DMS53 (cell line): Measurements from ENCODE around the gene SMIM12.
A peak's percentile ranks its signal among the peaks of the same experiment; 100 is the strongest.
"Not testable (repeated sequence)": the region's sequence is repeated elsewhere in the genome, so short reads cannot be mapped to it uniquely, and the experiment has no call there.

ENCODE experiments used
- DNase-seq: peaks from one replicate; lab custom pipeline; 2025; lab: John Stamatoyannopoulos, UW

Gene SMIM12

DNA sequence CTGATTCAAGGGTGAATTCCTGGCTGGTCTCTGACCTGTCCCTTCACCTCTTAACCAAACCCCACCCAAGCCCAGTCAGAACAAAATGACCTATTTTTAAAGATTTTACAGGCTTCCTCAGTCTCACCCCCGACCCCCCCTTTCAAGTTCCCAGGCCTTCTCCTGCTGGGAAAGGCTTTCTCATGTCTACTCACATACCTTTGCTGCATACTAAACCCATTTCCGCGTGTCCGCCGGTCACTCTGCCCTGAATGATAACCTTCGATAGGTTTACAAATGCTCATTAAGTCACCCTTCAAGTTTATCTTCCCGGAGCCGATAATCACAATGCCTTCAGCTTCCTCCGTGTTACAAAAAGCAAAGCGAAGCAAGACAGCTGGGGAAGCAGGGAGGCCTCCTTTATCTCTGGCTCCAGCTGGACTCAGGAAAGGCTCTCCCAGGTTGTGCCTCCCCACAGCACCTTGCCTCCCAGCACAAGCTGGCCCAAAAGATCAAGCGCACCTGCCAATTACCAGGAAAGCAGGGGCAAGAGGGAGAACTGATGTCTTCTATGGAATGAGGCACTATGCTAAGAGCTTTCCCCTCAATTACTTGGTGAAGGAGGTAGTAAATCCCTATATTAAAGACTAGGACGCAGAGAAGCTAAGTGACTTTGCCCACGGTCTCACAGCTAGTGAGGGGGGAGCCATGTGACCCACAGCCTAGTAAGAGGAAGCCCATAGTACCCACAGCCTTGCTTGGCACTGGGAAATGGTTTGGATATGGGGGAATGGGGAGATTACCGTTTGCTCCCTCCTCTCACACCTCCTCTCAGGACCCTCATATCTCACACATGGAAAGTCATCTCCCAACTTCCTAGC lies 15.9 kb downstream of the SMIM12 start:
- no peak for DNase-seq

DNA sequence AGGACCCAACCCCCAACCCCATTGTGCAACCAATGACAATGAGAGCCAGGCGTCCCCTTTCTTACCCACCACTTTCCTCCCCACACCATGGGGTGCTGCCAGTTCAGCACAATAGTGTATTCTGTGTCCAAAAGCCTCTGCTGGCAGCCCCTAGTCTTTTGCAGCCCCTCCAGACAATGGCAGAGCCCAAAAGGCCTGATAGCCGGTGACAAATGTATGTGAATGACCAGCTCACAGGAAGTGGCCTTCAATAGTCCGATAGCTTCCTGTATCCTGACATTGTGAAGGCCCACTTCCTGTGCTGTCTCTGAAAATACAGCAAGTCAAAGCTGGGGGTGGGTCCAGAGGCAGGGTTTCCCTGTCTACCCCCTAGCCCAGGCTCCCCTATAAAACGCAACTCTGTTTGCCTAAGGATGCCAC lies 16.6 kb downstream of the SMIM12 start:
- DNase-seq = no peak

DNA sequence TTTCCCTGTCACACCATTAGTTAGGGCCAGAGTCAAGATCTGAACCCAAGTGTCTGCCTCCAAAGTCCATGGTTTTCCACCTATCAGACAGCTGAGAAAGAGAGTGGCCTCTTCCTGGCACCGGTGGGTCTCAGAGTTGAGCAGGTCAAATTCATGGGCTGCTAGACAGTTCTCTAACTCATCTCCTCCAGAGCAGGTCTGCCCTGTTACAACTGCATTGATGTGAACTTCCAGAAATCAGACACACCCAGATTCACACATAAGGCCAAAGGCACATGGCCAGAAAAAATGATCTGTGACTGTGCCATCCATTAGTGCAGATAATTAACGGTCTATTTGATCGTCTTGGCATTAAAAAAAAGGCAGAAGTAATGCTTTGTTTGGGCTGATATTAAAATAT lies 17.5 kb downstream of the SMIM12 start:
- no peak for DNase-seq

DNA sequence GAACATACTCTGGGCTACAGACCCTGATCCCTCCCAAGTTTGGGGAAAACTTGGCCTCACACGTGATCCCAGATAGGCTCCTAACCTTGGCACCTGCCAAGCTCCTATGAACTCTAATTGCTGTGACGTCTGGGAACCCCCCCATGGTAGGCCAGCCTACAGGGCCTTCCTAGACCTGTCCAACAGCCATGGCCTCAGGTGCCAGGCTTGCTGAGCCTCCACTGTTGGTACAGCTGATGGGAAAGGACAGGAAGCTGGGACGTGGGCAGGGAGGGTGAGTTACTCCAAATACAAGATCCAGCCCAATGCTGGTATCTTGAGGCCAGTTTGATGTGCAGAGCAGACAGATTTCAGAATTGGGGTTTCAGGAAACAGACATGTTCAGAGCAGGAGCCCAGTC lies 19.1 kb downstream of the SMIM12 start:
- no peak for DNase-seq

DNA sequence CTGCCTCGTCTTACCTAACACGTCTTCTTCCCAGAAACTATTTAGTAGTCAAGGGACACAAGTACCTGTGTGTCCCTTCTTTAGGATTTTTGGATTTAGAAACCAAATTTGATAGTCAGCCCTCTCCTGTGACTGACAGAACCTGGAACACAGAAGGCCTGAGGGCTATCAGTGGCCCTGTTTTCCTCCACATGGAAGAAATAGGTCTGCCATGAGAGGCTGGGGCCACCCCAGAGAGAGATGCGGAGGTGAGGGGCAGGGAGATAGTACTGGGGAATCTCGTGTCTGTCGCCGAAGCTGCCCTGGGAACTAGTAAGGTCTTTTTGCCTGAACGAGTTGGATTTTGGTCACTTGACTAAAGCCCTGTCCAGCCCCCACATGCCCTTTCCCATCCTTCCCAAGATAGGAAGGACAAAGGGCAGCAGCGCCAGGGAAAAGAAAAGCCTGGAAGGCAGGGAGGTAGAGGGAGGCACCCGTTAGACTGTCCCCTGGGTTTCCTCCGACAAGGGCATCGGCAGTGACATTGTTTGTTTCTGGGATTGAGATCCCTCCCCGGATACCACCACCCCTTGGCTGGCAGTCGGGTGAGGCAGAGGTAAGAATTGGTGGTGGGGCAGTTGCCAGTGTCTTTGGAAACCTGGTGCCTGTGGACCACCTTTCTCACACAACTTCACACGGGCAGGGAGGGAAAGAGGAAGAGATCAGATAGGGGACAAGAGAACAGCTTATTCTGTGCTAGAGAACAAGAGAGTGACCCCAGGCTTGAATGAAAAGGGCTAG lies 19.8 kb downstream of the SMIM12 start:
- DNase-seq = no peak

DNA sequence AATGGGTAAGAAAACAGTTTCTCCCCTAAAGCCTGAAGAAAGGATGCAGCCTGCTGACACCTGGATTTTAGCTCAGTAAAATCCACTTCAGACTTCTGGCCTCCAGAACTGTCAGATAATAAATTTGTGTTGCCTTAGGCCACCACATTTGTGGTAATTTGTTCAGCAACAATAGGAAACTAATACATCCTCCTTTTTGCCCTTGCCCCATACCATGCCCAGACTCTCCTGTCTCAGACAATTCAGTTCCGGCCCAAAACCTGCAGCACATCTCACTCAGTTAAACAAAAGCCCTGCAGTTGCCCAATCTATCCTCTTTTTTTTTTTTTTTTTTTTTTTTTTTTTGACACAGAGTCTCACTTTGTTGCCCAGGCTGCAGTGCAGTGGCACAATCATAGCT lies 25.8 kb downstream of the SMIM12 start:
- no peak for DNase-seq

DNA sequence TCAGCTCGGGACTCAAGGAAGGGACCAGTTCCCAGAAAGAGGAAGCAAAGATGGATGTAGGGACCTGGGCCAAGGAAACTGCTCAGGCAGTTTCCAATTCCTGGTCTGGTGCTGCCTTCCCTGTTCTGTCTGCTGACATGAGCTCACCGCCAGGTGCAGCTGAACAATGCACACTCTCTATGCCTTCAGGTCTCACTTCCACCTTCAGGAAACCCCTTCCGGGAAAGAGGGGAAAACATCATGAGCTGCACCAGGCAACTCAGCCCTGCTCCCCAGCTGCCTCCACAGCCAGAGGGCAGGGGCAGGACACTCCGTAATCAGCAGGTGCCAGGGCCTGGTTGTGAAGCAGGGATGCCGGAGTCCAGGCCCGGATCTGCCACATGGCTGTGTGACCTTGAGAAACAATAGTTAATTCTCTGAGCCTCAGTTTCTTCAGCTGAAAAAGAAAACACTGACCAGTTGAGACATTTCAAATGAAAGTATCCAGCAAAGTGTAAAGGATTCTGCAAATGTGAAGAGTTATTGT lies 27.8 kb downstream of the SMIM12 start:
- DNase-seq = peak; percentile 56

DNA sequence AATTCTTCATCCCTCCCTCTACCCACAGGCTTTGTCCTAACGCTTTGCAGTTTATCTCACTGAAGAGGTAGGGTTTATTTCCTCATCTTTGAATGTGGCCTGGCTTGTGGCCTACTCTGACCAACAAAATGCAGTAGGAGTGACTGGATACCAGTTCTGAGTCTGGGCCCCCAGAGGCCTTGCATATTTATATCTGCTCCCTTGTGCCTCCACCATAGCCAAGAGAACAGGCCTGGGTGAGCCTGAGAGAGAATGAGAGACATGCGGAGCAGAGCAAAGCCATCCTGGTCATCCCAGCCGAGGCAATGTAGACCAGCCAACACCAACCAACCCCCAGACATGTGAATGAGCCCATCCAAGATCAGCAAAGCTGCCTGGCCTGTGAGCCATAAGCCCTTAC lies 30.3 kb downstream of the SMIM12 start:
- no peak for DNase-seq

DNA sequence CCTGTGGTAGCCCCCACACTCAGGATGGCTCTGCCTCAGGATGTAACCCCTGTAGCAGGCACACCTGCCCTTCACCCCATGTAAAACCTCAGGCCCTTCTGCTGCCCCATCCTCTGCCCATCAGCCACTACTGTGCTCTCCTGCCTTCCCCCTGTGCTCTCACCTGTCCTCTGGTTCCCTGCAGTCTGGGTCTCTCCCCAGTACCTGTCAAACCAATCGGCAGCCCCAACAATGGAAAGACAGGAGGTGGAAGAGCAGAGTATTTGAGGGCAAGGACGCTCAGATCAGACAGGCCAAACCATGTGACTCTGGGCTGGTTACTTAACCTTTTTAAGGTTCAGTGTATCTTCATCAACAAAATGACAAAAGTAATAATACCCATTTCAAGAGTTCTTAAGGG lies 30.9 kb downstream of the SMIM12 start:
- no peak for DNase-seq

DNA sequence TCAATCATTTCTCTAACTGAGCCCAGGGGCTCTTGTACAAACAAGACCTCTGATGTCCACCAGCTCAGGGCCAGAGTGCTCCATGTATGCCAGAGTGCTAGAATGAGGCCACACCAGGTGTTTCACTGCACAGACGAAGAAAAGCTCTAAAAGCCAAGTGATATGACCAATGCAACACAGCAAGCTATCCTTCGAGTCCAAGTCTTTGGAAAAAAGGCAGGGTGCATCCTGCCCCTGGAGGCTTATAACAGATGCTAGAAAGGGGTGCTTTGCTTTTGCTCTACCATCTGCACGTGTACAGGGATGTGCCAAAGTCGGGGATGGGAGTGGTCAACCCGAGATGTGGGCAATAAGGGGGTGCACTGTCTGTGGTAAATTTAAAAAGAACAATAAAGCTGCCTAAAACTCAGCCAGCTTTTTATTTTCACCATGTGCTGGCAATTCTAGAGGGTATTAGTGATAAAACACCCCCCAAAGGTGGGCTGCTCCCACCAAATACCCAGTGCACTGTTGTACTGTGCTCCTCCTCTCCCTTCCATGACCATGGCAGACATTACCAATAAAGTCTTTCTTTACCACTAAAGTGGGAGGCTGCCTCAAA lies 32.1 kb downstream of the SMIM12 start:
- no peak for DNase-seq

DNA sequence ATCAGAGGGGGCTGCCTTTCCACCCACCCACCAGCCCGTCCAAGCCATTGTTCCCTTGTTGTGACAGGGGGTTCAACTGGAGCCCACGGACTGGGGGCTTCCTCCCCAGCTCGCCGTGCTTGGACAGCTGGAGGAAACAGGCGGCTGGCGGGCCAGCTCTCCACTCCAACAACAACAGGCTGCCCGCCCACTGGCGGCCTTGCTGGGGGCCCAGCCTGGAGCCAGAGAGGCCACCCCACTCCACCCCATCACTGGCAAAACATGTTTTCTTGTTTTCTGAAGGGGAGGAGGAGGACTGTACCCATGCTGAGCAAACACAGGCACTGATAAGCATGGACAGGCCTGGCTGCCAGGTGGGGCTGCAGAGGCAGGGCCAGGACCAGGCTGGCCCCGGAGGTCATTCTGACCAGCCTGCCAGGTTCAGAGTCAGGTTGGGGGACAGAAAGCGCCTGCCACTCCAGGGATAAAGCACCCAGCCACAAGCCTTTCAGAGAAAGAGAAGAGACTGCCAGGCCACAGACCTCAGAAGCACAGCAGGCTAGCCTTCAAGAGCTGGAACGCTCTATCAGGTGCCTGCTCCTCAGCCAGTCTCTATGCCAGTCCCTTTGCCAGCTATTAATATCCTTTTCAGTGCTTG lies 34.0 kb downstream of the SMIM12 start:
- DNase-seq = no peak

DNA sequence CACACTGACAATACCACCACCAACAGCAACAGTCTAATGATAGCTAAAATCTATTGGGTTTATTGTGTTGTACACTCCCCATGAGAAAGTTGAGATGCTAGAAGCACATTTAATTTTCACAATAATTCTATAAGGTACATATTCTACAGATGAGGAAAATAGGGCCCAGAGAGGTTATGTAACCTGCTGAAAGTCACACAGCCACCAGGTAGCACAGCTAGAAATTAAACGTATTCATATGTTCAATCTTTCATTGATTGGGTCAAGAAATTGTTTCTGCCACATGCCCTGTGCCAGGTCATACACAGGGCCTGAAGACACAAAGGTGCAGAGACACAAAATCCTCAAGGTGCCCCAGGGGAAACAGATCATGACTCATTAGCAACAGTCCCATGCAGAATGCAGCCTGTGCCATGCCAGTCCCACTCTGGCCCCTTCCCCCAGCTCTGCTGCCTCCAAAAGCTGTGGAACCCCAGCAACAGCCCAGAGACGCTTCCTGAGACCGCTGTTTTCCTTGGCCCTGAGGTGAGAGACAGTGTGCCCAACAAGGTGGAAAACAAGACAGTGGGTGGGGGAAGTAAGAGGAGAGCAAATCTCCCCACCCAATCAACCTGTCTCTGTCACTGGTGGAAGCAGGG lies 34.6 kb downstream of the SMIM12 start:
- no peak for DNase-seq

DNA sequence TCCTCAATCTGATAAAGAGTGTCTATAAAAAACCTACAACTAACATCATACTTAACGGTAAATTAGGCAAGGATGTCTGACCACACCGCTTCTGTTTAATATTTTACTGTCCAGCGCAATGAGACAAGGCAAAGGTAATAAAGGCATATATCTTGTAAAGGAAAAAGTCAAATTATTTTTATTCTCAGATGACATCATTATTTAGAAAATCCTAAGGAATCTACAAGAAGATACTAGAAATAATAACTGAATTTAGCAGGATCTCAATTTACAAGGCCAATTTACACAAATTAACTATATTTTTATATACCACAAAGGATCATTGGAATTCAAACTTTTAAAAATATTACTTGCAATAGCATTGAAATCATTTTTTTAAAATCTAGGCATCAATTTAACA lies 37.3 kb downstream of the SMIM12 start:
- no peak for DNase-seq

DNA sequence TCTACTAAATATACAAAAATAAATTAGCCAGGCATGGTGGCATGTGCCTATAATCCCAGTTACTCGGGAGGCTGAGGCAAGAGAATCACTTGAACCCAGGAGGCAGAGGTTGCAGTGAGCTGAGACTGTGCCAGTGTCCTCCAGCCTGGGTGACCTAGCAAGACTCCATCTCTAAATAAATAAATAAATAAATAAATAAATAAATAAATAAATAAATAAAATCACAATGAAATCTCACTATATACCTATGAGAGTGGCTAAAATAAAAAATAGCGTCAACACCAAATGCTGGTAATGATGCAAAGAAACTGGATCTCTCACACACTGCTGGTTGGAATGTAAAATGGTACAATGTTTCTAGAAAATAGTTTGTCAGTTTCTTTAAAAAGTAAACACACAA lies 40.7 kb downstream of the SMIM12 start:
- DNase-seq = not testable (repeated sequence)

DNA sequence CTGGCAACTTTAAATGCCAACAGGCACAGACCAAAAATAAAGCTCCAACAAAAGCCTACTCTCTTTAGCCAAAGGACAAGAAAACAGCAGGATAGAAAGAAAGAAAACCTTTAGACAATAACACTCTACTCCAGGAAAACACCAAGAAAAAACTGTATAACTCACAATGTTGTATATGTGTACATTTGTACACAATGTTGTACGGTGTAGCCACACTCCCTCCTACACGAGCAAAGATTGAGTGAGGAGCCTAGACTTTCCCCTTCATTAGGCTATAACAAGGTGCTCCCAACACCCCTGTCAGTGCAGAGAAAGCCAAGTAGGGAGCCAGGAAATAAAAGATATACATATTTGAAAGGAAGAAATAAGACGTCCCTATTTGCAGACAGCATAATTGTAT lies 42.8 kb downstream of the SMIM12 start:
- no peak for DNase-seq

DNA sequence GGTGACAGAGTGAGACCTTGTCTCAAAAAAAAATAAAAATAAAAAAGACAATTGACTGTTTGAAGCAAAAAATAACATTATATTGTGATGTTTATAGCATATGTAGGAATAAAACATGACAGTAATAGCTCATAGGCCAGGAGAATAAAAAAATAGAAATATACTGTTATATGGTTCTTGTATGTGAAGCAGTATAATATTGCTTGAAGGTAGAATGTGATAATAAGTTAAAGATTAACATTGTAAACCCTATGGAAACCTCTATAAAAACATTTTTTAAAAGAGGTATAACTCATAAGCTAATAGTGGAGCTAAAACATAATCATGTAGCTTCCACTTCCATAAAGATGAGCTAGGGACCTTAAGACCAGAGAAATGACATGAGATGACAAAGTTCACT lies 43.2 kb downstream of the SMIM12 start:
- DNase-seq = no peak

DNA sequence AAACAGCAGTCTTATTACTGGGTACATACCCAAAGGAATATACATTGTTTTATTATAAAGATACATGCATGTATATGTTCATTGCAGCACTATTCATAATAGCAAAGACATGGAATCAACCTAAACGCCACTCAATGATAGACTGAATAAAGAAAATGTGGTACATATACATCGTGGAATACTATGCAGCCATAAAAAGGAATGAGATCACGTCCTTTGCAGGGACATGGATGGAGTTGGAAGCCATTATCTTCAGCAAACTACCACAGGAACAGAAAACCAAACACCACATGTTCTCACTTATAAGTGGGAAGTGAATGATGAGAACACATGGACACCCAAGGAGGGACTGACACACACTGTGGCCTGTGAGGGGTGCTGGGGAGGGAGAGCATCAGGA lies 48.8 kb downstream of the SMIM12 start:
- DNase-seq = not testable (repeated sequence)

DNA sequence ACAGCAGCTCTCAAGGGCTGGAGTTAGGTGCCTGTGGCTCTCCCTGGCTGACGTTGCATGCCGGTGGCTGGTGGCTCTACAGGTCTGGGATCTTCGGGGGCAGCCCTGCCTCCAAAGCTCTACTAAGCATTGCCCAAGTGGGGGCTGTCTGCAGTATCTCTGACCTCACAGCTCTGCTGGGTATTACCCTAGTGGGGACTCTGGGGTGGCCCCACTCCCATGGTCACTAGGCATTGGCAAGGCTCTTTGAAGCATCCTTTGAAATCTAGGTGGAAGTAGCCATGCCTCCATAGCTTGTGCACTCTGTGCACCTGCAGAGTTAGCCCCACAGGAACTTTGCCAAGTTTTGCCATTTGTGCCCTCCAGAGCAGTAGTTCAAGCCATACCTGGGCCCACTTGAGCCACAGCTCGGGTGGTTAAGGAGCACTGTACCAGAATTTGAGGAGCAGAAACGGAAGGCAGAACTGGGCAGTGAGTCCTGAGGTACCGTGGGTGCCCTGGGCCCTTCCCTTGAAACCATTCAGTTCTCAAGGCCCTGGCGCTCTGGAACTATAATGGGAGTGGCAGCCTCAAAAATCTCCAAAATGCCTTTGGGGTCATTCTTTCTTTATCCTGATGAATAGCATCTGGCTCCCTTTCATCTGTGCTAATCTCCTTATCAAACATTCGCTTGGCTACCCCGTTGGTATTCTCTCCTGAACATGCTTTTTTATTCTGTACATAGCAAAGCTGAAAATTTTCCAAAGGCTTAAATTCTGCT lies 51.3 kb downstream of the SMIM12 start:
- no peak for DNase-seq

DNA sequence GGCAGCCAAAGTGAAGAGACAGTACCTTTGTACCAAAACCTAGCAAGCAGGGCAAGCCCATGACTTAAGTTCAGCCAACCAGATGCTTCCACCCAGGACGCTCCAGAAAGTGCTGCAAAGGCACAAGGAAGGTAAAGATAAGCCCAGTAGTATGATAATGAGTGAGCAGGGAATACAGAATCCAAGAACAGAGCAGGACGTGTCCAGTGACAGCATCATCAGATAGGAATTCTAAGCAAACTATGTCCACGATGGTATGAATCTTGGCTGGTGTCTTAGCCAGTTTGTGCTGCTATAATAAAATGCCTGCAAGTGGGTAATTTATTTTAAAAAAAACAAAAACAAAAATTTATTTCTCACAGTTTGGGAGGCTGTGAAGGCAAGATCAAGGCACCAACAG lies 53.2 kb downstream of the SMIM12 start:
- no peak for DNase-seq

DNA sequence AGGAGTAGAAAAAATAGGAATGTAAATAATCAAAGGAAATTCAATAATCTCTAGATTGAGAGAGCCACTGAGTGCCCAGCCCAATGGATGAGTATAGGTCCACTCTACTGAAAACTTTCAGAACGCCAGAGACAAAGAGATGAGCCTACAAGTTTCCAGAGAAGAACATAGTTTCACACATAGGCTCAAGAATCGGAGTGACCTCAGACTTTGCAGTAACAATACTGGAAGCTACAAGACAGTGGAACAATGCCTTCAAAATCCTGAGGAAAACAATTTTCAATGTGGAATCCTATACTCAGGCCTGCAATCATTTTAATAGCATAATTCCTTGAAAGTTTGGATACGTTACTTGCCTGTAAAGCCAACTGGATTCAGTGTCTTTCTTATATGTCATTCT lies 55.8 kb downstream of the SMIM12 start:
- no peak for DNase-seq
